Tibial nerve (tissue), 4 donors: Measurements from ENCODE around the gene KIF12.

Experiments used
- EP300 ChIP-seq, 2 donors: sonication (generic); formaldehyde crosslinking; IDR thresholded peaks; one replicate each; pipeline ENCODE4 v1.6.1; 2017; ENCODE audit warnings: antibody characterized with exemption in 2 of 2, mild to moderate bottlenecking in 1 of 2
- POLR2A ChIP-seq, 2 donors: fragments of 450-650 bp; IDR thresholded peaks; one replicate each; pipeline ENCODE4 v1.6.1; 2017; ENCODE audit warnings: antibody characterized with exemption in 2 of 2, mild to moderate bottlenecking in 2 of 2, moderate library complexity in 2 of 2
- TF ChIP-seq, protein P1 (sequence below), 5 experiments: fragments of 200-600 bp in 3 of 5; fragments of 450-650 bp in 2 of 5; sonication (generic) in 3 of 5; IDR thresholded peaks; one replicate each; pipeline ENCODE4 v1.5.1; 2016 to 2019; ENCODE audit warnings: antibody characterized with exemption in 5 of 5, mild to moderate bottlenecking in 3 of 5, moderate library complexity in 2 of 5

DNA sequence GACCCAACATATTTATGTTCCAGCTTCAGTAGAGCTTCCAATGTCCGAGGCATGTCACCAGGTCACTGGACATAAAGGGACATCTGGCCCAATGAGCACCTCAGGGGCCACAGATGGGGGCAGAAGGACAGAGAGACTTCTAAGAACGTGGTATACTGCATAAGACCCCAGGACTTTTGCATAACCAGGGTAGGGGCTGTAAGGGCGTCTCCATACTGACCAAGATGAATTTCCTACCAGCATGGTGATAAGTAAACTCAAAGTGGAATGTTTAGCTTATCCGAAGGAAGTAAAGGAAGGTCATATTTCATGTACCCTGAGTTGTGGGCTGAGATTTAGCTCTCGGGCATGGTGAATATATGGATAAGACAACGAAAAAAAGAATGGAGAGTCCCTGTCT lies 38.7 kb upstream of the KIF12 start:
- TF ChIP-seq, protein P1, sequence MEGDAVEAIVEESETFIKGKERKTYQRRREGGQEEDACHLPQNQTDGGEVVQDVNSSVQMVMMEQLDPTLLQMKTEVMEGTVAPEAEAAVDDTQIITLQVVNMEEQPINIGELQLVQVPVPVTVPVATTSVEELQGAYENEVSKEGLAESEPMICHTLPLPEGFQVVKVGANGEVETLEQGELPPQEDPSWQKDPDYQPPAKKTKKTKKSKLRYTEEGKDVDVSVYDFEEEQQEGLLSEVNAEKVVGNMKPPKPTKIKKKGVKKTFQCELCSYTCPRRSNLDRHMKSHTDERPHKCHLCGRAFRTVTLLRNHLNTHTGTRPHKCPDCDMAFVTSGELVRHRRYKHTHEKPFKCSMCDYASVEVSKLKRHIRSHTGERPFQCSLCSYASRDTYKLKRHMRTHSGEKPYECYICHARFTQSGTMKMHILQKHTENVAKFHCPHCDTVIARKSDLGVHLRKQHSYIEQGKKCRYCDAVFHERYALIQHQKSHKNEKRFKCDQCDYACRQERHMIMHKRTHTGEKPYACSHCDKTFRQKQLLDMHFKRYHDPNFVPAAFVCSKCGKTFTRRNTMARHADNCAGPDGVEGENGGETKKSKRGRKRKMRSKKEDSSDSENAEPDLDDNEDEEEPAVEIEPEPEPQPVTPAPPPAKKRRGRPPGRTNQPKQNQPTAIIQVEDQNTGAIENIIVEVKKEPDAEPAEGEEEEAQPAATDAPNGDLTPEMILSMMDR (IDR thresholded peaks at IDR 0.05) = no peak
- TF ChIP-seq POLR2A (IDR thresholded peaks at IDR 0.05) = no peak
- no peak for TF ChIP-seq EP300 (IDR thresholded peaks at IDR 0.05)
